Measurements from ENCODE around the gene TMEM179. TPM values are rescaled to one million over a fixed set of nuclear protein-coding genes. Genes with fewer than 3 reads are reported as not detected.

TMEM179 gene
- total RNA-seq, 4 donors from 2014 or later, result not detected

- 79 to 88% methylated on average over 3 of the region's 3 CpGs for WGBS, 2 donors
- intact Hi-C loops (cut with DNase I; ENCODE audit: low total_unique reads), result loop anchor here (5.0 kb wide), 2 partner anchors 423 to 473 kb away; partner anchors contain the start of genes ASPG and KIF26A
- no peak overlapping the region for H3K4me3 ChIP-seq (ENCODE audit: low read depth, poor library complexity, severe bottlenecking)
- TF ChIP-seq CTCF (IDR thresholded peaks at IDR 0.05) (no peak), POLR2A (IDR thresholded peaks at IDR 0.05) (no peak)
- no peak for DNase-seq (ENCODE audit: low spot score in 2 of 2)
These were observed 44.0 kb downstream of the TMEM179 start for GRCh38 chr14:104560586-104560945.

- no peak overlapping the region for H3K4me3 ChIP-seq (ENCODE audit: low read depth, poor library complexity, severe bottlenecking)
- no peak for TF ChIP-seq CTCF (IDR thresholded peaks at IDR 0.05)
- TF ChIP-seq POLR2A (IDR thresholded peaks at IDR 0.05), result no peak
- intact Hi-C loops (cut with DNase I; ENCODE audit: low total_unique reads), result loop anchor here (5.0 kb wide), 2 partner anchors 423 to 473 kb away; partner anchors contain the start of genes ASPG and KIF26A
- 79 to 87% methylated on average over 21 of the region's 21 CpGs for WGBS, 2 donors
- DNase-seq (ENCODE audit: low spot score in 2 of 2), result no peak
These were observed 44.6 kb downstream of the TMEM179 start for GRCh38 chr14:104559804-104560585.

- H3K4me3 ChIP-seq (ENCODE audit: low read depth, poor library complexity, severe bottlenecking), result no peak overlapping the region
- WGBS, 2 donors, result 82 to 89% methylated on average over 15 of the region's 15 CpGs
- intact Hi-C loops (cut with DNase I; ENCODE audit: low total_unique reads), result no loop called here
- no peak for TF ChIP-seq POLR2A (IDR thresholded peaks at IDR 0.05)
- no peak for TF ChIP-seq CTCF (IDR thresholded peaks at IDR 0.05)
- DNase-seq (ENCODE audit: low spot score in 2 of 2), result no peak
These were observed 45.4 kb downstream of the TMEM179 start for GRCh38 chr14:104559028-104559803.

- H3K4me3 ChIP-seq (ENCODE audit: low read depth, poor library complexity, severe bottlenecking), result no peak overlapping the region
- intact Hi-C loops (cut with DNase I; ENCODE audit: low total_unique reads), result no loop called here
- DNase-seq (ENCODE audit: low spot score in 2 of 2), result no peak
- 87 to 91% methylated on average over 16 of the region's 16 CpGs for WGBS, 2 donors
- TF ChIP-seq CTCF (IDR thresholded peaks at IDR 0.05), result no peak
- no peak for TF ChIP-seq POLR2A (IDR thresholded peaks at IDR 0.05)
These were observed 46.1 kb downstream of the TMEM179 start for GRCh38 chr14:104558231-104559027.

- no peak overlapping the region for H3K4me3 ChIP-seq (ENCODE audit: low read depth, poor library complexity, severe bottlenecking)
- DNase-seq (ENCODE audit: low spot score in 2 of 2), result no peak
- intact Hi-C loops (cut with DNase I; ENCODE audit: low total_unique reads), result no loop called here
- WGBS, 2 donors, result 94 to 100% methylated on average over 1 of the region's 1 CpG
- TF ChIP-seq POLR2A (IDR thresholded peaks at IDR 0.05) (no peak), CTCF (IDR thresholded peaks at IDR 0.05) (no peak)
These were observed 46.8 kb downstream of the TMEM179 start for GRCh38 chr14:104557766-104558165.

Measured in lower leg skin (tissue), 4 donors.